K562 (cell line): ENCODE results near the gene ARHGAP9. TPM values are rescaled to one million over a fixed set of nuclear protein-coding genes. Genes with fewer than 3 reads are reported as not detected.

Source experiments
- BRCA1 ChIP-seq, 2 experiments: fragments of 450-650 bp in 1 of 2; sonication (generic) in 1 of 2; formaldehyde crosslinking in 1 of 2; IDR thresholded peaks; 2 replicates each; pipeline versions ENCODE4 v1.5.0 to v1.6.1; 2017 to 2020; ENCODE audit warnings: mild to moderate bottlenecking in 1 of 2, missing genetic modification reagents in 1 of 2
- DMBX1 ChIP-seq: fragments of 250-450 bp; sonication (Bioruptor Pico); IDR thresholded peaks from 2 replicates; pipeline ENCODE4 v1.8.0; 2022; ENCODE audit warnings: inconsistent platforms, mild to moderate bottlenecking, moderate library complexity, borderline replicate concordance
- FOXA3 ChIP-seq, 2 experiments: fragments of 450-650 bp in 1 of 2; sonication (generic) in 1 of 2; formaldehyde crosslinking; IDR thresholded peaks in 1 of 2; conservative IDR thresholded peaks in 1 of 2; 2 replicates each; pipeline versions ENCODE4 v1.4.0 to v1.8.0; 2020 to 2022; ENCODE audit warnings: mild to moderate bottlenecking in 2 of 2, missing genetic modification reagents in 1 of 2
- FOXK1 ChIP-seq: sonication (generic); formaldehyde crosslinking; IDR thresholded peaks from 2 replicates; pipeline ENCODE4 v1.8.0; 2022; ENCODE audit warnings: missing genetic modification reagents, mild to moderate bottlenecking, borderline replicate concordance
- FOXO4 ChIP-seq: fragments of 450-650 bp; formaldehyde crosslinking; IDR thresholded peaks from 2 replicates; pipeline ENCODE4 v1.4.0; 2020; ENCODE audit warnings: mild to moderate bottlenecking, moderate library complexity
- FUS ChIP-seq: fragments of 200-400 bp; formaldehyde crosslinking; optimal IDR thresholded peaks from 2 replicates; pipeline ENCODE3; 2017; ENCODE audit warnings: low read depth, low read length
- HMG20A ChIP-seq: fragments of 450-650 bp; formaldehyde crosslinking; conservative IDR thresholded peaks from 2 replicates; pipeline ENCODE4 v1.4.0; 2020; ENCODE audit warnings: mild to moderate bottlenecking, mixed read lengths
- NCOR1 ChIP-seq: fragments of 450-650 bp; IDR thresholded peaks from 2 replicates; pipeline ENCODE4 v1.6.1; 2016; ENCODE audit warnings: mild to moderate bottlenecking, moderate library complexity
- SAP30 ChIP-seq: fragments of 200-600 bp; sonication (generic); IDR thresholded peaks from 2 replicates; pipeline ENCODE4 v1.6.1; 2012; ENCODE audit warnings: borderline replicate concordance, low read depth, mild to moderate bottlenecking, moderate library complexity, low read length, control low read depth, inconsistent platforms; ENCODE audit not compliant: insufficient read depth, poor library complexity, severe bottlenecking
- SIN3A ChIP-seq, 2 experiments: fragments of 150-350 bp in 1 of 2; IDR thresholded peaks; 2 replicates each; pipeline ENCODE4 v1.6.1; 2011 to 2016; ENCODE audit warnings: borderline replicate concordance in 2 of 2, low read depth in 2 of 2, low read length in 2 of 2, mild to moderate bottlenecking in 2 of 2, moderate library complexity in 2 of 2; ENCODE audit not compliant: control insufficient read depth in 1 of 2
- SMAD1 ChIP-seq: fragments of 150-350 bp; IDR thresholded peaks from 2 replicates; pipeline ENCODE4 v1.6.1; 2014; ENCODE audit warnings: low read length, low read depth; ENCODE audit not compliant: partially characterized antibody
- SMARCC2 ChIP-seq: fragments of 450-650 bp; IDR thresholded peaks from 2 replicates; pipeline ENCODE4 v1.6.1; 2017; ENCODE audit warnings: antibody characterized with exemption, moderate library complexity, mild to moderate bottlenecking, low read depth
- SNRNP70 ChIP-seq: fragments of 200-400 bp; formaldehyde crosslinking; optimal IDR thresholded peaks from 2 replicates; pipeline ENCODE3; 2017; ENCODE audit warnings: low read depth, low read length
- TAF15 ChIP-seq: fragments of 200-400 bp; formaldehyde crosslinking; IDR thresholded peaks from 2 replicates; pipeline ENCODE4 v1.6.1; 2017; ENCODE audit warnings: mild to moderate bottlenecking, low read depth, low read length, moderate library complexity
- TSHZ1 ChIP-seq: fragments of 250-450 bp; sonication (Bioruptor Pico); IDR thresholded peaks from 2 replicates; pipeline ENCODE4 v1.4.0; 2020; ENCODE audit warnings: mild to moderate bottlenecking, moderate library complexity
- ZFP30 ChIP-seq: fragments of 250-450 bp; sonication (Bioruptor Pico); IDR thresholded peaks from 2 replicates; pipeline ENCODE4 v1.8.0; 2022; ENCODE audit warnings: moderate library complexity, mild to moderate bottlenecking, inconsistent platforms, borderline replicate concordance
- polyA plus RNA-seq, 8 experiments: library from polyadenylated mRNA; depleted of rRNA in 4 of 8; stranded (reverse) in 5 of 8; unstranded in 3 of 8; fragments of >200 nt; fragmentation: Nextera tagmentation in 2 of 8; fragmentation: Illumina TruSeq in 1 of 8; extraction: Ambion mirVana in 2 of 8; extraction: Trizol in 1 of 8; gene quantifications; 2 replicates each; pipeline versions ENCODE4 v1.2.1 to v1.2.3, GENCODE V29; 2011 to 2014; ENCODE audit warnings: inconsistent platforms in 1 of 8, missing spikeins in 1 of 8
- total RNA-seq, 7 experiments: library from RNA; depleted of rRNA in 6 of 7; stranded (reverse); fragments of >200 nt in 6 of 7; fragmentation: Illumina TruSeq in 2 of 7; extraction: Trizol in 2 of 7; gene quantifications; 2 replicates each; pipeline versions ENCODE4 v1.2.1 to v1.2.3, GENCODE V29; 2011 to 2021; ENCODE audit warnings: low replicate concordance in 1 of 7
- TF ChIP-seq, protein P1 (sequence below), 2 experiments: fragments of 250-450 bp in 1 of 2; fragments of 450-650 bp in 1 of 2; sonication (Bioruptor Pico) in 1 of 2; IDR thresholded peaks; 2 replicates each; pipeline versions ENCODE4 v1.6.1 to v1.8.0; 2016 to 2021; ENCODE audit warnings: mild to moderate bottlenecking in 2 of 2, moderate library complexity in 2 of 2, missing compliant biosample characterization in 1 of 2, missing genetic modification characterization in 1 of 2

The ARHGAP9 gene
- total and polyA plus RNA-seq, 9 of the 15 experiments (the other 6 are each of a cell fraction or from before 2014, with no cell fraction given): 1.5 to 10.2 (median 5.1) TPM

GRCh38 chr12:57487597-57488401 lies 8.1 kb upstream of the ARHGAP9 start, which contains the start of gene MARS1 (continued):
- TF ChIP-seq SIN3A (IDR thresholded peaks at IDR 0.05; ENCODE audit: borderline replicate concordance in 2 of 2, control insufficient read depth in 1 of 2, low read depth in 2 of 2, low read length in 2 of 2): peak in 1 of 2 experiments; percentile 93; a peak in 3 of 4 replicates
- peak; percentile 92; the same call in 1 of the 2 replicates for TF ChIP-seq FOXK1
- no peak for TF ChIP-seq SNRNP70
- peak; percentile 78 for TF ChIP-seq SMAD1
- TF ChIP-seq, protein P1, sequence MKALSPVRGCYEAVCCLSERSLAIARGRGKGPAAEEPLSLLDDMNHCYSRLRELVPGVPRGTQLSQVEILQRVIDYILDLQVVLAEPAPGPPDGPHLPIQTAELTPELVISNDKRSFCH (CRISPR knock-in tag; IDR thresholded peaks at IDR 0.05): no peak
- TF ChIP-seq, protein P1 (tag; IDR thresholded peaks at IDR 0.05): no peak
- no peak for TF ChIP-seq FOXA3 (CRISPR knock-in tag; conservative IDR thresholded peaks at IDR 0.05 in 1 of 2, IDR thresholded peaks at IDR 0.05 in 1 of 2)
- peak; percentile 84 for TF ChIP-seq SAP30
- TF ChIP-seq BRCA1 (IDR thresholded peaks at IDR 0.05): no peak
- TF ChIP-seq BRCA1 (CRISPR knock-in tag; IDR thresholded peaks at IDR 0.05): no peak
- no peak for TF ChIP-seq SMARCC2
- no peak for TF ChIP-seq FUS
- no peak for TF ChIP-seq FOXO4
- no peak for TF ChIP-seq HMG20A (CRISPR knock-in tag)
- TF ChIP-seq NCOR1: no peak
- TF ChIP-seq ZFP30: no peak
- no peak for TF ChIP-seq TAF15
- no peak for TF ChIP-seq TSHZ1 (CRISPR knock-in tag)
- TF ChIP-seq DMBX1: peak; percentile 40; the same call in 1 of the 2 replicates
